Ovary (tissue), 9 donors: ENCODE data around the gene TRPM3. TPM values are rescaled to one million over a fixed set of nuclear protein-coding genes. Genes with fewer than 3 reads are reported as not detected.

Source experiments
- DNase-seq, 5 donors: peaks; one replicate each; pipeline ENCODE4 v3.0.0-alpha.2; 2019 to 2020
- H3K27ac ChIP-seq, 2 donors: fragments of 200-600 bp; one replicate each; pipeline versions ENCODE4 v1.5.1 to v1.8.0; 2019 to 2022
- H3K27me3 ChIP-seq: fragments of 200-600 bp; one replicate; pipeline ENCODE4 v1.8.0; 2022
- H3K36me3 ChIP-seq: fragments of 200-600 bp; sonication (generic); one replicate; pipeline ENCODE4 v1.5.1; 2019
- H3K4me1 ChIP-seq: one replicate; pipeline ENCODE4 v1.8.1; 2013; ENCODE audit warnings: mild to moderate bottlenecking, moderate library complexity; ENCODE audit not compliant: insufficient read depth
- H3K4me3 ChIP-seq: fragments of 200-600 bp; sonication (generic); one replicate; pipeline ENCODE4 v1.5.1; 2017
- H3K9me3 ChIP-seq, 2 donors: fragments of 200-600 bp in 1 of 2; sonication (generic) in 1 of 2; one replicate each; pipeline versions ENCODE4 v1.5.1 to v1.8.1; 2013 to 2019; ENCODE audit warnings: mild to moderate bottlenecking in 1 of 2, moderate library complexity in 1 of 2
- EP300 ChIP-seq: sonication (generic); formaldehyde crosslinking; IDR thresholded peaks from one replicate; pipeline ENCODE4 v1.6.1; 2017; ENCODE audit warnings: antibody characterized with exemption
- POLR2A ChIP-seq: fragments of 450-650 bp; IDR thresholded peaks from one replicate; pipeline ENCODE4 v1.6.1; 2017; ENCODE audit warnings: antibody characterized with exemption, mild to moderate bottlenecking, moderate library complexity
- WGBS, 3 donors: extraction: QIAGEN DNeasy Blood & Tissue Kit in 1 of 3; methylation state at CpG; one replicate each; pipeline versions ENCODE4 v1.1.5 to v1.1.7; 2013 to 2017; 5-methylcytosine and 5-hydroxymethylcytosine counted together
- intact Hi-C, 4 donors: fragments of 100-400 bp; cut with DNase I; formaldehyde crosslinking; loops; one replicate each; pipeline versions ENCODE4 v1.11.0 to v1.15.1; 2022 to 2023
- polyA plus RNA-seq, 2 donors: library from polyadenylated mRNA; stranded (reverse); fragments of 200-250 nt in 1 of 2; fragments of 350-450 nt in 1 of 2; fragmentation: Illumina TruSeq in 1 of 2; extraction: RNeasy Lipid Tissue Mini Kit (QIAGEN cat#74804) in 1 of 2; gene quantifications; one replicate each; pipeline ENCODE4 v1.2.3, GENCODE V29; 2013 to 2014
- total RNA-seq, 7 donors: library from RNA; depleted of rRNA in 2 of 7; stranded (reverse); fragments of >200 nt in 2 of 7; fragmentation: NEBNext Ultra II Directional in 3 of 7; extraction: Animal tissue kit (Norgen Biotek cat#: 25700) in 3 of 7; gene quantifications; one replicate each; pipeline versions ENCODE4 v1.1.0 to v1.2.4, GENCODE V29; 2016 to 2023
- TF ChIP-seq, protein P1 (sequence below), 3 donors: fragments of 450-650 bp in 2 of 3; fragments of 200-600 bp in 1 of 3; IDR thresholded peaks; one replicate each; pipeline versions ENCODE4 v1.5.1 to v1.8.0; 2016 to 2022; ENCODE audit warnings: antibody characterized with exemption in 3 of 3, mild to moderate bottlenecking in 1 of 3
- donor health status: DM: no; HTN: no; CAD: no; lungs with moderate emphysema.
- donor health status: DM: no; HTN: no; CAD: no.
- donor health status: Bipolar disorder and iron deficiency.
- donor health status: DM: yes; HTN: yes; CAD: no.
- donor health status: DM: no; HTN: no; CAD: no.
- donor health status: DM: yes; HTN: yes; CAD: no.

TRPM3 gene
- total and polyA plus RNA-seq, 9 donors, result 0.80 to 18.5 (median 4.6) TPM

DNA sequence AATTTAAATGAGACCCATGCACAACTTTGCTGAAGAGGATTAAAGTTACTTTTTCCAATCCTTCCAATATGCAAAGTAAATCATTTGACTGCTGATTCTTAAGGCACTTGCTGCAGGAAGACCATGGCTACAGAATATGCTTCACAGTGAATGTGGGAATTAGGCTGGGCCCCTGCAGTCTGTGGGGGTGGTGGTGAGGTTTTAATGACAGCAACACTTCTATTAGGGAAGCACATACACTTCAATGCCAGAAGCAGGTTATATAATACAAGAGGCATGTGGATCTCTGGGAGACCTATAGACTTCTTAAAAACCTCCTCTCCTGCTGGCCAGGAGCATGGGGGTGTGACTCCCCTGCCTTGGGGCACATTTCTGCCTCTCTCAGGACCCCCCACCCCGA, 582.4 kb downstream of the TRPM3 start:
- TF ChIP-seq, protein P1, sequence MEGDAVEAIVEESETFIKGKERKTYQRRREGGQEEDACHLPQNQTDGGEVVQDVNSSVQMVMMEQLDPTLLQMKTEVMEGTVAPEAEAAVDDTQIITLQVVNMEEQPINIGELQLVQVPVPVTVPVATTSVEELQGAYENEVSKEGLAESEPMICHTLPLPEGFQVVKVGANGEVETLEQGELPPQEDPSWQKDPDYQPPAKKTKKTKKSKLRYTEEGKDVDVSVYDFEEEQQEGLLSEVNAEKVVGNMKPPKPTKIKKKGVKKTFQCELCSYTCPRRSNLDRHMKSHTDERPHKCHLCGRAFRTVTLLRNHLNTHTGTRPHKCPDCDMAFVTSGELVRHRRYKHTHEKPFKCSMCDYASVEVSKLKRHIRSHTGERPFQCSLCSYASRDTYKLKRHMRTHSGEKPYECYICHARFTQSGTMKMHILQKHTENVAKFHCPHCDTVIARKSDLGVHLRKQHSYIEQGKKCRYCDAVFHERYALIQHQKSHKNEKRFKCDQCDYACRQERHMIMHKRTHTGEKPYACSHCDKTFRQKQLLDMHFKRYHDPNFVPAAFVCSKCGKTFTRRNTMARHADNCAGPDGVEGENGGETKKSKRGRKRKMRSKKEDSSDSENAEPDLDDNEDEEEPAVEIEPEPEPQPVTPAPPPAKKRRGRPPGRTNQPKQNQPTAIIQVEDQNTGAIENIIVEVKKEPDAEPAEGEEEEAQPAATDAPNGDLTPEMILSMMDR (IDR thresholded peaks at IDR 0.05), result no peak
- TF ChIP-seq EP300, result no peak
- no peak for TF ChIP-seq POLR2A
- Histone ChIP-seq H3K4me3 (no peak overlapping the region), H3K4me1 (no peaks in the 10 kb centered on the region), H3K9me3 (no peaks in the 10 kb centered on the region), H3K27me3 (no peaks in the 10 kb centered on the region), H3K27ac (no peak overlapping the region), H3K36me3 (no peaks in the 10 kb centered on the region)
- 60 to 85% (median 70%) methylated on average over 1 of the region's 1 CpG for WGBS, 3 donors
- intact Hi-C loops, result no loop called here
- no peak for DNase-seq

DNA sequence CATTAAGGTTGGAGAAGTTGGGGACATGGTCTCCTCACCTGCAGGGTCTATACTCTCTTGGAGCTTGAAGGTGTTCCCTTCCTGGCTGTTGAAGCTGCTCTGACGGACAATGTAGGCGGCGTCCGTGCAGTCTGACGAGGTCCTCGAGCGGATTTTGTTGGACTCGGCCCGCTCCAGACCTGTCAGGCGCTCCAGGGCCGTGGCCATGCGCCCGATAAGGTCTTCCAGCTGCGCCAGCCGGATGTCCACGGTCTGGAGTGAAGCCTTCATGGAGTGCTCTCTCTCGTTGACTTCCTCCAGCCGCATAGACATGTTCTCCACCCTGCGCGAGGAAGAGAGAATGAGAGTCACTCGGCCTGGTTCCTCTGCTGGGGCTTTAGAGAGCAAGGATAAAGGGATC, 584.3 kb downstream of the TRPM3 start:
- H3K4me1 ChIP-seq, result no peaks in the 10 kb centered on the region
- 97 to 99% (median 97%) methylated on average over 21 of the region's 21 CpGs for WGBS, 3 donors
- H3K27ac ChIP-seq, result no peak overlapping the region
- TF ChIP-seq POLR2A (no peak), EP300 (no peak)
- TF ChIP-seq, protein P1 (IDR thresholded peaks at IDR 0.05), result no peak
- H3K4me3 ChIP-seq, result no peak overlapping the region
- H3K27me3 ChIP-seq, result no peaks in the 10 kb centered on the region
- H3K36me3 ChIP-seq, result no peaks in the 10 kb centered on the region
- DNase-seq, result no peak
- H3K9me3 ChIP-seq, result no peaks in the 10 kb centered on the region
- intact Hi-C loops, result no loop called here

DNA sequence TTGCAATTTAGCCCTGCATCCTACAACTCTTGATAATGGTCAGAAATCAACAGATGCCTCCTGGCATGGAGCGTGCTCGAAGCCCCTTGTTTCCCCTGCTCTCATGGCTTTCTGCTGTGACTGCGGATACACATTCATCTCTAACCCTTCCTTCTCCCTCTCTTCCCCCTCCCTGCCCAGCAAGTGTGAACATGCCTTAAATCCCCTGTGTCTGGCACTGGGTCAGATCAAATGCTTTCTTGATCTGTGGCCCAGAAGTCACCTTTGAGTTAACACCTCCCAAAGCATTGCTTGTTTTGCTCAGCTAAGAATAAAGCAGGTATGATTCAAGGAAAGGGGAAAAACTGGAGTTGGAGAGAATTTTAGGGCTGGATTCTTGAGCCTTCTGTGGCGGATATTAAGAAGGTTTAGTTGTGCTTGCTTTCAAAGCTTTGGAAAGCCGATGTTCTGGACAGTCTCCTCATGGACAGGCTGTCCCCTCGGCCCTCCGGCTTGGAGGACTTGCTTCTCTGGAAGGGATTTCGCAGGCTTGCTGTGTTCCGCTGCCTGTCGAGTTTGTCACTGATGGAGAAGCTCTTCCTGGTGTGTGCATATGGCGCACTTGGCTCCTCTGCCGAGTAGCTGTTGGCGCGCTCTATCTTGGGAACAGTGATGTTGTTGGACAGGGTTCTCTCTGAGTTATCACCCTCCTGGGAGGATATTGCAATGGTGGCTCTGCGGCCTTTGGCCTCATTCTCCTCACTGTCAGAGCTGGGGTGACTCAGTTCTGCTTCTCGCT, 585.7 kb downstream of the TRPM3 start:
- Histone ChIP-seq H3K4me3 (no peak overlapping the region), H3K4me1 (no peaks in the 10 kb centered on the region), H3K9me3 (no peaks in the 10 kb centered on the region), H3K27ac (no peak overlapping the region), H3K27me3 (no peaks in the 10 kb centered on the region), H3K36me3 (no peaks in the 10 kb centered on the region)
- DNase-seq, result no peak
- 88 to 97% (median 88%) methylated on average over 16 of the region's 16 CpGs for WGBS, 3 donors
- intact Hi-C loops, result no loop called here
- no peak for TF ChIP-seq EP300
- TF ChIP-seq, protein P1 (IDR thresholded peaks at IDR 0.05), result no peak
- TF ChIP-seq POLR2A, result no peak

DNA sequence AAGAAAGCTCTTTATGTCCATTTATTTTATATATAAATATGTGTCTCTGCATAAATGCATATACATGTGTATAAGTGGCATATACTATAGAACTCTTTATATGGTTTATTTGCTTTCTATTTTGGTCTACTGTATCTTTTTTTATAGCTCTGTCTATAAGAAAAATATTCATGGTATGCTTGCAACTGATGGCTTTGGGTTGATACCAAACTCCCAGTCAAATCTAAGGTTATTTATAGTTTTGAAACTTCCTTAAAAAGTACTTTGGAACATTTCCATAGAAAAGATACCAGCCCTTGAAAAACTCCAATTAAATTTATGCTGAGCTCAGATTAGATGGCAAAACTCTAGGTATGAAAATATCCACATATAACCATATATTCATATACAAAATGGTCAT, 587.0 kb downstream of the TRPM3 start:
- H3K27me3 ChIP-seq, result no peaks in the 10 kb centered on the region
- H3K4me1 ChIP-seq, result no peaks in the 10 kb centered on the region
- no peak overlapping the region for H3K4me3 ChIP-seq
- no peaks in the 10 kb centered on the region for H3K9me3 ChIP-seq
- no peak for TF ChIP-seq POLR2A
- no peak for TF ChIP-seq EP300
- TF ChIP-seq, protein P1 (IDR thresholded peaks at IDR 0.05), result no peak
- H3K27ac ChIP-seq, result no peak overlapping the region
- no peaks in the 10 kb centered on the region for H3K36me3 ChIP-seq
- no peak for DNase-seq
- intact Hi-C loops, result no loop called here
